ENCODE results near the gene ITGA8. TPM values are rescaled to one million over a fixed set of nuclear protein-coding genes. Genes with fewer than 3 reads are reported as not detected.

The ITGA8 gene
- total and polyA plus RNA-seq, 2 of the 4 experiments (the other 2 are of a cell fraction): under 0.01 to 0.02 TPM

DNA sequence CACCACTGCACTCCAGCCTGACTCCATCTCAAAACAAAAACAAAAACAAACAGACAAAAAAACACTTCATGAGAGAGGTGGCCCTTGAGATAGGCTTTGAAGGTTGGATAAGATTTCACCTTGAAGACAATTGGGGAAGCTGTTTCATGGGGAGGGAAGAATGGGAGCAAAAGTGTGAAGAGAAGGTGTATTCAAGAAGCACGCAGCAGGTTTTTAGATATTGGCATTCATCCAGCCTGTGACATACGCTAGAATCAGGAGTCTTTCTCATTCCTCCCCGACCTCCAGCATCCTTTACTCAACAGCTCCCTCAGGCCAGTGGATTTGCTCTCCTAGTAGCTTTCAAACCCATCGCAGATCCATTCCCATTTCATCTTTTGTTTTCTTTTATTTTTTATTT lies 232.3 kb downstream of the ITGA8 start:
- intact Hi-C loops (cut with micrococcal nuclease): no loop called here
- Histone ChIP-seq H3K9ac (ENCODE audit: low read depth, low read length) (no peak overlapping the region), H2BK15ac (ENCODE audit: low read depth, low read length) (no peak overlapping the region), H3K56ac (ENCODE audit: extremely low read depth, insufficient read depth, low read length) (no peak overlapping the region), H3K23ac (ENCODE audit: low read depth, low read length) (no peak overlapping the region), H3K4me1 (ENCODE audit: control insufficient read depth, insufficient read depth, low read length) (peaks cover 9% of the 10 kb centered on the region), H3K27me3 (ENCODE audit: control insufficient read depth, insufficient read depth, low read length) (peaks cover 8% of the 10 kb centered on the region), H3K79me1 (ENCODE audit: low read depth in 1 of 2, low read length in 2 of 2) (no peaks in the 10 kb centered on the region), H3K27ac (ENCODE audit: insufficient read depth, low read length) (no peak overlapping the region), H2AK9ac (replicated peaks; ENCODE audit: low read depth, low read length, poor library complexity) (no peak overlapping the region), H4K20me1 (ENCODE audit: insufficient read depth, low read length) (no peaks in the 10 kb centered on the region), H2BK120ac (ENCODE audit: low read depth, low read length) (0 out of 2 replicates have a peak overlapping the region, but pooled peaks have one; percentile 32), H3K4me3 (ENCODE audit: insufficient read depth, low read depth, low read length) (no peak overlapping the region), H3K4me2 (ENCODE audit: low read depth, low read length) (no peak overlapping the region), H3K18ac (ENCODE audit: low read depth, low read length) (no peak overlapping the region), H2BK20ac (ENCODE audit: low read depth, low read length) (peak overlapping the region; percentile 66; the same call in 1 of the 2 replicates), H4K91ac (ENCODE audit: insufficient read depth, low read depth, low read length) (no peak overlapping the region), H2AFZ (replicated peaks; ENCODE audit: low read length, poor library complexity) (no peak overlapping the region), H3K36me3 (ENCODE audit: control insufficient read depth, insufficient read depth, low read length) (no peaks in the 10 kb centered on the region), H4K8ac (ENCODE audit: low read depth in 2 of 2, low read length in 2 of 2) (no peak overlapping the region), H4K5ac (ENCODE audit: low read depth, low read length) (no peak overlapping the region), H3K14ac (replicated peaks; ENCODE audit: low read depth, low read length) (no peak overlapping the region), H3K9me3 (ENCODE audit: control insufficient read depth, insufficient read depth, low read length) (no peaks in the 10 kb centered on the region), H2BK5ac (ENCODE audit: low read depth, low read length, poor library complexity, severe bottlenecking) (no peak overlapping the region), H3K9me1 (ENCODE audit: insufficient read depth, low read length) (no peaks in the 10 kb centered on the region), H2AK5ac (ENCODE audit: low read depth, low read length) (no peak overlapping the region), H3K4ac (ENCODE audit: low read depth, low read length) (no peak overlapping the region; the same call in 1 of the 2 replicates)
- no peak for ATAC-seq (ENCODE audit: low read depth)
- no CpG with 5 or more reads among the region's 4 CpGs for WGBS, 2 experiments (ENCODE audit: extremely low coverage in 2 of 2, insufficient read length in 1 of 2)
- POLR2A ChIA-PET (ENCODE audit: unreplicated experiment): no interaction called here
- TF ChIP-seq NFE2L2 (IDR thresholded peaks at IDR 0.05; ENCODE audit: low read depth, low read length) (no peak), MXI1 (IDR thresholded peaks at IDR 0.05; ENCODE audit: borderline replicate concordance, low read depth, low read length) (no peak), MAFK (IDR thresholded peaks at IDR 0.05; ENCODE audit: low read depth, low read length) (no peak), FOS (IDR thresholded peaks at IDR 0.05; ENCODE audit: low read depth, low read length) (no peak), MAZ (IDR thresholded peaks at IDR 0.05; ENCODE audit: borderline replicate concordance, low read depth, low read length) (no peak), CHD1 (IDR thresholded peaks at IDR 0.05; ENCODE audit: low read depth, low read length) (no peak), RAD21 (IDR thresholded peaks at IDR 0.05; ENCODE audit: low read length) (no peak), RCOR1 (IDR thresholded peaks at IDR 0.05; ENCODE audit: insufficient replicate concordance, low read length) (no peak)
- TF ChIP-seq, protein P1, sequence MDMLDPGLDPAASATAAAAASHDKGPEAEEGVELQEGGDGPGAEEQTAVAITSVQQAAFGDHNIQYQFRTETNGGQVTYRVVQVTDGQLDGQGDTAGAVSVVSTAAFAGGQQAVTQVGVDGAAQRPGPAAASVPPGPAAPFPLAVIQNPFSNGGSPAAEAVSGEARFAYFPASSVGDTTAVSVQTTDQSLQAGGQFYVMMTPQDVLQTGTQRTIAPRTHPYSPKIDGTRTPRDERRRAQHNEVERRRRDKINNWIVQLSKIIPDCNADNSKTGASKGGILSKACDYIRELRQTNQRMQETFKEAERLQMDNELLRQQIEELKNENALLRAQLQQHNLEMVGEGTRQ (IDR thresholded peaks at IDR 0.05; ENCODE audit: low read depth, low read length): no peak
- TF ChIP-seq, protein P2, sequence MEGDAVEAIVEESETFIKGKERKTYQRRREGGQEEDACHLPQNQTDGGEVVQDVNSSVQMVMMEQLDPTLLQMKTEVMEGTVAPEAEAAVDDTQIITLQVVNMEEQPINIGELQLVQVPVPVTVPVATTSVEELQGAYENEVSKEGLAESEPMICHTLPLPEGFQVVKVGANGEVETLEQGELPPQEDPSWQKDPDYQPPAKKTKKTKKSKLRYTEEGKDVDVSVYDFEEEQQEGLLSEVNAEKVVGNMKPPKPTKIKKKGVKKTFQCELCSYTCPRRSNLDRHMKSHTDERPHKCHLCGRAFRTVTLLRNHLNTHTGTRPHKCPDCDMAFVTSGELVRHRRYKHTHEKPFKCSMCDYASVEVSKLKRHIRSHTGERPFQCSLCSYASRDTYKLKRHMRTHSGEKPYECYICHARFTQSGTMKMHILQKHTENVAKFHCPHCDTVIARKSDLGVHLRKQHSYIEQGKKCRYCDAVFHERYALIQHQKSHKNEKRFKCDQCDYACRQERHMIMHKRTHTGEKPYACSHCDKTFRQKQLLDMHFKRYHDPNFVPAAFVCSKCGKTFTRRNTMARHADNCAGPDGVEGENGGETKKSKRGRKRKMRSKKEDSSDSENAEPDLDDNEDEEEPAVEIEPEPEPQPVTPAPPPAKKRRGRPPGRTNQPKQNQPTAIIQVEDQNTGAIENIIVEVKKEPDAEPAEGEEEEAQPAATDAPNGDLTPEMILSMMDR (conservative IDR thresholded peaks at IDR 0.05; ENCODE audit: low read depth, low read length): no peak
- dilution Hi-C loops (cut with HindIII; ENCODE audit: low sequenced_read_pairs, unreplicated experiment): no loop called here
- BruUV-seq (replicated peaks): no TSS peak
- CTCF ChIA-PET: no interaction called here
- DNase-seq: no peak
- in situ Hi-C loops (cut with MboI; ENCODE audit: low sequenced_read_pairs): no loop called here
